ENCODE measurements around the gene PAF1. TPM values are rescaled to one million over a fixed set of nuclear protein-coding genes. Genes with fewer than 3 reads are reported as not detected.
A peak's percentile ranks its signal among the peaks of the same experiment; 100 is the strongest.

Gene PAF1
- total and polyA plus RNA-seq, 2 of the 13 experiments (the other 11 are each of a cell fraction or from before 2014, with no cell fraction given): 30.2 to 31.1 TPM

- peak overlapping the region; percentile 88 for H3K4me2 ChIP-seq (ENCODE audit: low read depth, low read length)
- 43% methylated on average over 12 of the region's 18 CpGs for WGBS (ENCODE audit: low lambda C conversion rate)
- no peaks in the 10 kb centered on the region for H4K20me1 ChIP-seq (ENCODE audit: insufficient read depth, low read length)
- ATAC-seq (peak; percentile 35), DNase-seq (ENCODE audit: low spot score) (peak; percentile 32), FAIRE-seq (peak; percentile 34)
- intact Hi-C loops (cut with micrococcal nuclease; ENCODE audit: unreplicated experiment) (loop anchor here (5.0 to 10.0 kb wide), 3 partner anchors 72 to 292 kb away; partner anchors contain the start of genes EID2B and SAMD4B), in situ Hi-C loops (cut with HindIII; ENCODE audit: extremely low pct_ligation_motif_present, low pct_unique_long_range_greater_than_20kb) (no loop called here)
- peaks cover 15% of the 10 kb centered on the region for H3K79me2 ChIP-seq (ENCODE audit: insufficient read depth, low read length)
- H3K4me3 ChIP-seq (replicated peaks in 1 of 3; ENCODE audit: insufficient read depth in 1 of 3, low read depth in 2 of 3, low read length in 3 of 3): peak overlapping the region; percentile 65 to 97 (median 95)
- peak overlapping the region; percentile 32 for H3K27ac ChIP-seq (ENCODE audit: extremely low read length, insufficient read depth, low read length)
- H3K9me3 ChIP-seq (ENCODE audit: low read length): no peaks in the 10 kb centered on the region
- CTCF ChIA-PET (ENCODE audit: low intra/inter-chr PET ratio, low total read pairs): interaction anchor here (5.1 kb wide), 1 partner anchor 17 kb away, joined by 127 read pairs; no protein-coding TSS in a partner anchor
- peaks cover 47% of the 10 kb centered on the region for H3K4me1 ChIP-seq (ENCODE audit: insufficient read depth, low read length)
- POLR2A ChIA-PET: interaction anchor here (0.6 to 4.2 kb wide), 9 partner anchors 12 to 26 kb away, joined by 4 to 47 read pairs (median 8); partner anchors contain the start of genes MED29, PAF1 and RPS16
- no peak overlapping the region for H2AFZ ChIP-seq (ENCODE audit: low read length)
- BruUV-seq (replicated peaks): no TSS peak
- peaks cover 4 to 8% of the 10 kb centered on the region in 2 experiments; a peak in 4 of 5 replicates for H3K36me3 ChIP-seq (replicated peaks in 1 of 2; ENCODE audit: control insufficient read depth in 1 of 2, insufficient read depth in 2 of 2, low read length in 2 of 2)
- H3K9ac ChIP-seq (ENCODE audit: insufficient read depth, low read depth, low read length): peak overlapping the region; percentile 76
- H3K27me3 ChIP-seq (ENCODE audit: control insufficient read depth in 1 of 2, insufficient read depth in 2 of 2, low read length in 2 of 2): no peaks in the 10 kb centered on the region
- TF ChIP-seq ZNF619 (CRISPR knock-in tag; IDR thresholded peaks at IDR 0.05) (peak; percentile 82; the same call in 1 of the 2 replicates), ZNF550 (CRISPR knock-in tag; IDR thresholded peaks at IDR 0.05; ENCODE audit: borderline replicate concordance) (0 out of 2 replicates have a peak, but pooled peaks have one; percentile 41), HOXA3 (CRISPR knock-in tag; IDR thresholded peaks at IDR 0.05) (0 out of 2 replicates have a peak, but pooled peaks have one; percentile 19), ARHGAP35 (CRISPR knock-in tag; IDR thresholded peaks at IDR 0.05; ENCODE audit: borderline replicate concordance) (no peak), XRCC5 (optimal IDR thresholded peaks at IDR 0.05; ENCODE audit: low read length) (peak; percentile 83), ZSCAN30 (CRISPR knock-in tag; IDR thresholded peaks at IDR 0.05) (no peak), SP4 (CRISPR knock-in tag; IDR thresholded peaks at IDR 0.05) (0 out of 2 replicates have a peak, but pooled peaks have one; percentile 41), NFE2L1 (CRISPR knock-in tag; IDR thresholded peaks at IDR 0.05; ENCODE audit: borderline replicate concordance) (0 out of 2 replicates have a peak, but pooled peaks have one; percentile 33), ZNF274 (CRISPR knock-in tag; IDR thresholded peaks at IDR 0.05) (peak; percentile 47; the same call in 1 of the 2 replicates), ZBTB38 (CRISPR knock-in tag; IDR thresholded peaks at IDR 0.05) (peak; percentile 67), NR2F1 (CRISPR knock-in tag; IDR thresholded peaks at IDR 0.05) (no peak)
- TF ChIP-seq, protein P1, sequence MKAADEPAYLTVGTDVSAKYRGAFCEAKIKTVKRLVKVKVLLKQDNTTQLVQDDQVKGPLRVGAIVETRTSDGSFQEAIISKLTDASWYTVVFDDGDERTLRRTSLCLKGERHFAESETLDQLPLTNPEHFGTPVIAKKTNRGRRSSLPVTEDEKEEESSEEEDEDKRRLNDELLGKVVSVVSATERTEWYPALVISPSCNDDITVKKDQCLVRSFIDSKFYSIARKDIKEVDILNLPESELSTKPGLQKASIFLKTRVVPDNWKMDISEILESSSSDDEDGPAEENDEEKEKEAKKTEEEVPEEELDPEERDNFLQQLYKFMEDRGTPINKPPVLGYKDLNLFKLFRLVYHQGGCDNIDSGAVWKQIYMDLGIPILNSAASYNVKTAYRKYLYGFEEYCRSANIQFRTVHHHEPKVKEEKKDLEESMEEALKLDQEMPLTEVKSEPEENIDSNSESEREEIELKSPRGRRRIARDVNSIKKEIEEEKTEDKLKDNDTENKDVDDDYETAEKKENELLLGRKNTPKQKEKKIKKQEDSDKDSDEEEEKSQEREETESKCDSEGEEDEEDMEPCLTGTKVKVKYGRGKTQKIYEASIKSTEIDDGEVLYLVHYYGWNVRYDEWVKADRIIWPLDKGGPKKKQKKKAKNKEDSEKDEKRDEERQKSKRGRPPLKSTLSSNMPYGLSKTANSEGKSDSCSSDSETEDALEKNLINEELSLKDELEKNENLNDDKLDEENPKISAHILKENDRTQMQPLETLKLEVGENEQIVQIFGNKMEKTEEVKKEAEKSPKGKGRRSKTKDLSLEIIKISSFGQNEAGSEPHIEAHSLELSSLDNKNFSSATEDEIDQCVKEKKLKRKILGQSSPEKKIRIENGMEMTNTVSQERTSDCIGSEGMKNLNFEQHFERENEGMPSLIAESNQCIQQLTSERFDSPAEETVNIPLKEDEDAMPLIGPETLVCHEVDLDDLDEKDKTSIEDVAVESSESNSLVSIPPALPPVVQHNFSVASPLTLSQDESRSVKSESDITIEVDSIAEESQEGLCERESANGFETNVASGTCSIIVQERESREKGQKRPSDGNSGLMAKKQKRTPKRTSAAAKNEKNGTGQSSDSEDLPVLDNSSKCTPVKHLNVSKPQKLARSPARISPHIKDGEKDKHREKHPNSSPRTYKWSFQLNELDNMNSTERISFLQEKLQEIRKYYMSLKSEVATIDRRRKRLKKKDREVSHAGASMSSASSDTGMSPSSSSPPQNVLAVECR (CRISPR knock-in tag; IDR thresholded peaks at IDR 0.05; ENCODE audit: borderline replicate concordance): peak; percentile 31; the same call in 1 of the 2 replicates
- TF ChIP-seq, protein P2, sequence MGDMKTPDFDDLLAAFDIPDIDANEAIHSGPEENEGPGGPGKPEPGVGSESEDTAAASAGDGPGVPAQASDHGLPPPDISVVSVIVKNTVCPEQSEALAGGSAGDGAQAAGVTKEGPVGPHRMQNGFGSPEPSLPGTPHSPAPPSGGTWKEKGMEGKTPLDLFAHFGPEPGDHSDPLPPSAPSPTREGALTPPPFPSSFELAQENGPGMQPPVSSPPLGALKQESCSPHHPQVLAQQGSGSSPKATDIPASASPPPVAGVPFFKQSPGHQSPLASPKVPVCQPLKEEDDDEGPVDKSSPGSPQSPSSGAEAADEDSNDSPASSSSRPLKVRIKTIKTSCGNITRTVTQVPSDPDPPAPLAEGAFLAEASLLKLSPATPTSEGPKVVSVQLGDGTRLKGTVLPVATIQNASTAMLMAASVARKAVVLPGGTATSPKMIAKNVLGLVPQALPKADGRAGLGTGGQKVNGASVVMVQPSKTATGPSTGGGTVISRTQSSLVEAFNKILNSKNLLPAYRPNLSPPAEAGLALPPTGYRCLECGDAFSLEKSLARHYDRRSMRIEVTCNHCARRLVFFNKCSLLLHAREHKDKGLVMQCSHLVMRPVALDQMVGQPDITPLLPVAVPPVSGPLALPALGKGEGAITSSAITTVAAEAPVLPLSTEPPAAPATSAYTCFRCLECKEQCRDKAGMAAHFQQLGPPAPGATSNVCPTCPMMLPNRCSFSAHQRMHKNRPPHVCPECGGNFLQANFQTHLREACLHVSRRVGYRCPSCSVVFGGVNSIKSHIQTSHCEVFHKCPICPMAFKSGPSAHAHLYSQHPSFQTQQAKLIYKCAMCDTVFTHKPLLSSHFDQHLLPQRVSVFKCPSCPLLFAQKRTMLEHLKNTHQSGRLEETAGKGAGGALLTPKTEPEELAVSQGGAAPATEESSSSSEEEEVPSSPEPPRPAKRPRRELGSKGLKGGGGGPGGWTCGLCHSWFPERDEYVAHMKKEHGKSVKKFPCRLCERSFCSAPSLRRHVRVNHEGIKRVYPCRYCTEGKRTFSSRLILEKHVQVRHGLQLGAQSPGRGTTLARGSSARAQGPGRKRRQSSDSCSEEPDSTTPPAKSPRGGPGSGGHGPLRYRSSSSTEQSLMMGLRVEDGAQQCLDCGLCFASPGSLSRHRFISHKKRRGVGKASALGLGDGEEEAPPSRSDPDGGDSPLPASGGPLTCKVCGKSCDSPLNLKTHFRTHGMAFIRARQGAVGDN (CRISPR knock-in tag; IDR thresholded peaks at IDR 0.05): peak; percentile 57
Observed at GRCh38 chr19:39413911-39414608, 23.2 kb upstream of the PAF1 start.

All from HepG2 (cell line).